GM12878 (cell line): ENCODE measurements around the gene BHLHE23.

Experiments used
- EGR1 ChIP-seq, 2 experiments: IDR thresholded peaks; 1 replicate in 1 of 2; 2 replicates in 1 of 2; pipeline ENCODE4 v1.6.1; 2011 to 2012; ENCODE audit warnings: low read depth in 2 of 2, low read length in 2 of 2, borderline replicate concordance in 1 of 2, mild to moderate bottlenecking in 1 of 2, moderate library complexity in 1 of 2
- HDAC2 ChIP-seq: fragments of 200-600 bp; sonication (generic); IDR thresholded peaks from 2 replicates; pipeline ENCODE4 v1.6.1; 2017
- MAX ChIP-seq: IDR thresholded peaks from 2 replicates; pipeline ENCODE4 v1.6.1; 2012; ENCODE audit warnings: low read depth, low read length, improper control_type of control experiment
- NRF1 ChIP-seq: conservative IDR thresholded peaks from 2 replicates; pipeline ENCODE4 v1.6.1; 2011; ENCODE audit warnings: mild to moderate bottlenecking, low read depth, low read length, improper control_type of control experiment
- POLR2A ChIP-seq: IDR thresholded peaks from 2 replicates; pipeline ENCODE4 v1.6.1; 2011; ENCODE audit warnings: low read depth, mild to moderate bottlenecking, low read length
- SP1 ChIP-seq: IDR thresholded peaks from one replicate; pipeline ENCODE4 v1.6.1; 2011; ENCODE audit warnings: low read depth, low read length
- SRF ChIP-seq, 2 experiments: IDR thresholded peaks; 2 replicates each; pipeline ENCODE4 v1.6.1; 2011; ENCODE audit warnings: low read depth in 2 of 2, low read length in 2 of 2, mild to moderate bottlenecking in 1 of 2, moderate library complexity in 1 of 2
- YY1 ChIP-seq: IDR thresholded peaks from 2 replicates; pipeline ENCODE4 v1.6.1; 2011; ENCODE audit warnings: low read depth, mild to moderate bottlenecking, low read length

- TF ChIP-seq YY1, result no peak
- no peak for TF ChIP-seq MAX
- TF ChIP-seq POLR2A, result no peak
- no peak for TF ChIP-seq SP1
- no peak for TF ChIP-seq EGR1 (IDR thresholded peaks at IDR 0.05; ENCODE audit: borderline replicate concordance in 1 of 2, low read depth in 2 of 2, low read length in 2 of 2)
- no peak for TF ChIP-seq HDAC2
- TF ChIP-seq NRF1, result no peak
- no peak for TF ChIP-seq SRF (IDR thresholded peaks at IDR 0.05; ENCODE audit: low read depth in 2 of 2, low read length in 2 of 2)
Measured at GRCh38 chr20:63023936-63024571, 17.3 kb upstream of the BHLHE23 start.
